ENCODE measurements around the gene FSD2. TPM values are rescaled to one million over a fixed set of nuclear protein-coding genes. Genes with fewer than 3 reads are reported as not detected.

The FSD2 gene
- total and polyA plus RNA-seq, 10 of the 15 experiments (the other 5 are each of a cell fraction or from before 2014, with no cell fraction given) = under 0.01 to 0.39 (median 0.07) TPM; not detected in 3

GRCh38 chr15:82749951-82750830, 55.7 kb downstream of the FSD2 start (continued):
- TF ChIP-seq RAD21 (IDR thresholded peaks at IDR 0.05; ENCODE audit: insufficient read depth, low read depth, low read length) = no peak
- TF ChIP-seq POU2F2 (IDR thresholded peaks at IDR 0.05; ENCODE audit: borderline replicate concordance, low read depth, low read length) = 0 out of 3 replicates have a peak, but pooled peaks have one; percentile 16
- TF ChIP-seq MYC (IDR thresholded peaks at IDR 0.05; ENCODE audit: insufficient read depth, insufficient read length, insufficient replicate concordance, low read length, severe bottlenecking) = peak; percentile 79
- TF ChIP-seq JUND (IDR thresholded peaks at IDR 0.05; ENCODE audit: low read depth, low read length) = no peak
- peak; percentile 87 for TF ChIP-seq IKZF1 (conservative IDR thresholded peaks at IDR 0.05)
- TF ChIP-seq SMAD5 (IDR thresholded peaks at IDR 0.05; ENCODE audit: low read depth) = peak; percentile 92
- peak; percentile 50; the same call in 1 of the 2 replicates for TF ChIP-seq PAX5 (IDR thresholded peaks at IDR 0.05; ENCODE audit: borderline replicate concordance, low read depth, low read length)
- TF ChIP-seq MEF2B (IDR thresholded peaks at IDR 0.05; ENCODE audit: partially characterized antibody, poor library complexity, severe bottlenecking) = peak; percentile 67
- no peak for TF ChIP-seq TCF7 (IDR thresholded peaks at IDR 0.05; ENCODE audit: borderline replicate concordance)
- 0 out of 2 replicates have a peak, but pooled peaks have one; percentile 18 for TF ChIP-seq GATAD2B (conservative IDR thresholded peaks at IDR 0.05; ENCODE audit: low read depth)
- TF ChIP-seq ATF7 (IDR thresholded peaks at IDR 0.05; ENCODE audit: low read depth) = peak; percentile 56
- peak; percentile 74 for TF ChIP-seq SMAD1 (IDR thresholded peaks at IDR 0.05; ENCODE audit: low read depth, partially characterized antibody)
- TF ChIP-seq CREB1 (IDR thresholded peaks at IDR 0.05; ENCODE audit: low read depth) = peak; percentile 82
- peak; percentile 63; the same call in 1 of the 2 replicates for TF ChIP-seq TAF1 (IDR thresholded peaks at IDR 0.05; ENCODE audit: borderline replicate concordance, low read depth, low read length)
- peak; percentile 96 for TF ChIP-seq MXI1 (IDR thresholded peaks at IDR 0.05; ENCODE audit: low read depth, low read length)
- peak; percentile 92 for TF ChIP-seq POLR2AphosphoS2 (IDR thresholded peaks at IDR 0.05; ENCODE audit: low read depth, low read length)
- peak; percentile 24; the same call in 1 of the 2 replicates for TF ChIP-seq STAT1 (conservative IDR thresholded peaks at IDR 0.05)
- peak; percentile 67 for TF ChIP-seq RELB (IDR thresholded peaks at IDR 0.05; ENCODE audit: low read depth)
- TF ChIP-seq BRCA1 (IDR thresholded peaks at IDR 0.05; ENCODE audit: low read depth, low read length) = no peak
- TF ChIP-seq NFIC (IDR thresholded peaks at IDR 0.05; ENCODE audit: low read depth, low read length) = no peak
- 0 out of 2 replicates have a peak, but pooled peaks have one; percentile 19 for TF ChIP-seq HSF1 (IDR thresholded peaks at IDR 0.05; ENCODE audit: low read depth, low read length)
- TF ChIP-seq HDAC6 (IDR thresholded peaks at IDR 0.05; ENCODE audit: unreplicated experiment) = peak; percentile 29
- TF ChIP-seq LARP7 (IDR thresholded peaks at IDR 0.05) = 0 out of 2 replicates have a peak, but pooled peaks have one; percentile 33
- TF ChIP-seq GABPA (IDR thresholded peaks at IDR 0.05; ENCODE audit: low read depth) = peak; percentile 96
- TF ChIP-seq MTA3 (IDR thresholded peaks at IDR 0.05; ENCODE audit: borderline replicate concordance, low read length) = no peak
- no peak for TF ChIP-seq ZNF24 (IDR thresholded peaks at IDR 0.05)

Data from GM12878 (cell line).